Heart left ventricle (tissue), 13 donors: ENCODE results near the gene ADAMTS7.

Experiments used
- CTCF ChIP-seq, 12 donors: fragments of 200-600 bp; sonication (generic) in 4 of 12; IDR thresholded peaks; one replicate each; pipeline versions ENCODE4 v1.5.0 to v1.8.0; 2018 to 2022; ENCODE audit warnings: antibody characterized with exemption in 12 of 12, mild to moderate bottlenecking in 5 of 12
- POLR2A ChIP-seq, 2 donors: fragments of 450-650 bp; IDR thresholded peaks; one replicate each; pipeline ENCODE4 v1.6.1; 2017; ENCODE audit warnings: antibody characterized with exemption in 2 of 2, mild to moderate bottlenecking in 2 of 2, moderate library complexity in 2 of 2
- donor health status: ischemic (EF 13 %, LVEDD 7.1; RV severe dilation, severe dysfunction).
- donor health status: DM: no; HTN: yes; CAD: no.
- donor health status: DM: no; HTN: no; CAD: no.
- donor health status: ischemic (EF 25% LVEDD 6.9; RV normal size, moderate dysfunction).
- donor health status: ischemic (EF 25% LVEDD 5.7; RV mildly dilated, moderate dysfunction).
- donor health status: ischemic (EF 35%, LVEDD 5.7; RV mildly dilated, moderate dysfunction).
- donor health status: nonischemic (EF 11% LVEDD 7.7; RV severe dilation, severe dysfunction).
- donor health status: DM: yes; HTN: yes; CAD: no.
- donor health status: PGD.
- donor health status: ischemic (EF 29% LVEDD 5.4; RV normal size, mild dysfunction).
- donor health status: nonischemic (EF 23%, LVEDD 6.1; RV moderate dilation, normal function).

GRCh38 chr15:78739206-78739605, 72.1 kb downstream of the ADAMTS7 start:
- no peak for TF ChIP-seq CTCF (IDR thresholded peaks at IDR 0.05)
- no peak for TF ChIP-seq POLR2A (IDR thresholded peaks at IDR 0.05)
